ENCODE measurements around the gene PZP. TPM values are rescaled to one million over a fixed set of nuclear protein-coding genes. Genes with fewer than 3 reads are reported as not detected.
"Not testable (repeated sequence)": the region's sequence is repeated elsewhere in the genome, so short reads cannot be mapped to it uniquely, and the experiment has no call there.

Gene PZP
- total RNA-seq, 4 donors from 2014 or later: not detected

- no peaks in the 10 kb centered on the region for H3K4me1 ChIP-seq
- H3K9me3 ChIP-seq: no peaks in the 10 kb centered on the region
- no peak overlapping the region for H3K4me3 ChIP-seq (replicated peaks in 1 of 3)
- TF ChIP-seq CTCF (IDR thresholded peaks at IDR 0.05): no peak
- TF ChIP-seq POLR2A (IDR thresholded peaks at IDR 0.05): no peak
- no peak for DNase-seq
- H3K36me3 ChIP-seq: no peaks in the 10 kb centered on the region
- no peaks in the 10 kb centered on the region for H3K27me3 ChIP-seq
- intact Hi-C loops (cut with DNase I): no loop called here
- WGBS, 2 donors: 87 to 89% methylated on average over 3 of the region's 3 CpGs
- H3K27ac ChIP-seq: no peak overlapping the region
Observed at GRCh38 chr12:9143929-9144729, 64.1 kb downstream of the PZP start.

- 73% methylated on average over 2 of the region's 2 CpGs for WGBS, 2 donors
- no peaks in the 10 kb centered on the region for H3K36me3 ChIP-seq
- no peaks in the 10 kb centered on the region for H3K4me1 ChIP-seq
- H3K27me3 ChIP-seq: no peaks in the 10 kb centered on the region
- no peak overlapping the region for H3K27ac ChIP-seq
- H3K4me3 ChIP-seq (replicated peaks in 1 of 3): no peak overlapping the region
- intact Hi-C loops (cut with DNase I): no loop called here
- TF ChIP-seq CTCF (IDR thresholded peaks at IDR 0.05) (no peak), POLR2A (IDR thresholded peaks at IDR 0.05) (no peak)
- no peaks in the 10 kb centered on the region for H3K9me3 ChIP-seq
- DNase-seq: no peak
Observed at GRCh38 chr12:9143137-9143536, 65.1 kb downstream of the PZP start.

GRCh38 chr12:9139588-9140290, 68.5 kb downstream of the PZP start:
- H3K4me3 ChIP-seq (replicated peaks in 1 of 3); DNase-seq; H3K27me3 ChIP-seq; intact Hi-C loops (cut with DNase I); H3K4me1 ChIP-seq; H3K36me3 ChIP-seq; H3K9me3 ChIP-seq; H3K27ac ChIP-seq: not testable (repeated sequence)
- 39 to 54% methylated on average over 2 of the region's 2 CpGs for WGBS, 2 donors

- Histone ChIP-seq H3K27me3 (no peaks in the 10 kb centered on the region), H3K4me1 (no peaks in the 10 kb centered on the region), H3K9me3 (no peaks in the 10 kb centered on the region), H3K27ac (no peak overlapping the region), H3K4me3 (replicated peaks in 1 of 3) (no peak overlapping the region), H3K36me3 (no peaks in the 10 kb centered on the region)
- 83 to 85% methylated on average over 5 of the region's 5 CpGs for WGBS, 2 donors
- no peak for DNase-seq
- intact Hi-C loops (cut with DNase I): no loop called here
- no peak for TF ChIP-seq CTCF (IDR thresholded peaks at IDR 0.05)
- TF ChIP-seq POLR2A (IDR thresholded peaks at IDR 0.05): no peak
Observed at GRCh38 chr12:9135903-9136310, 72.3 kb downstream of the PZP start.

- TF ChIP-seq CTCF (IDR thresholded peaks at IDR 0.05) (no peak), POLR2A (IDR thresholded peaks at IDR 0.05) (no peak)
- Histone ChIP-seq H3K36me3 (no peaks in the 10 kb centered on the region), H3K9me3 (no peaks in the 10 kb centered on the region), H3K4me3 (replicated peaks in 1 of 3) (no peak overlapping the region), H3K27me3 (no peaks in the 10 kb centered on the region), H3K27ac (no peak overlapping the region), H3K4me1 (no peaks in the 10 kb centered on the region)
- WGBS, 2 donors: 88 to 89% methylated on average over 16 of the region's 16 CpGs
- DNase-seq: no peak
- intact Hi-C loops (cut with DNase I): no loop called here
Observed at GRCh38 chr12:9134981-9135628, 73.1 kb downstream of the PZP start.
